OCI-M2 (cell line): Measurements from ENCODE around the gene TRABD2A.

ENCODE experiments used
- DNase-seq: peaks from one replicate; lab custom pipeline; 2025; ENCODE audit not compliant: unreplicated experiment; lab: John Stamatoyannopoulos, UW

Gene TRABD2A

DNA sequence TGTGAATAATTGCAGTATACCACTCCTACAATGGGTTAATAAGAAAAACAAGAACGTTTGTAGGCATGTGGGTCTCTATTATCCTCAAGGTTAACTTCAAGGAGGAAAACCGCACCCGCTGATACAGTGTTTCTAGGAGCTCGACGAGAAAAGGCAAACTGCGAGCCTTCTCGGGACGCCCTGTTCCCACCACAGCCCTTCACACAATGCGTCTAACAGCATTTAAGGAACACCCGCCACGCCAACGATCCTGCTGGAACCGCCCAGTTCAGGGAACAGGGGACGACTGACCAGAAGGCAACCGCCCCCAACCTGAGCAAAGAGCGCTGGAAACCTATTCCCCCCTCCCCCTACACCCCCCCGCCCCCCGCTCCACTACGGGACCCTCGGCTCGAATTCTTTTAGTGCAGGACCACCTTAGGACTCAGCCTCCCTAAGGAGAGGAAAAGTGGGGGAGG is 23.9 kb upstream of the TRABD2A start:
- DNase-seq = no peak

DNA sequence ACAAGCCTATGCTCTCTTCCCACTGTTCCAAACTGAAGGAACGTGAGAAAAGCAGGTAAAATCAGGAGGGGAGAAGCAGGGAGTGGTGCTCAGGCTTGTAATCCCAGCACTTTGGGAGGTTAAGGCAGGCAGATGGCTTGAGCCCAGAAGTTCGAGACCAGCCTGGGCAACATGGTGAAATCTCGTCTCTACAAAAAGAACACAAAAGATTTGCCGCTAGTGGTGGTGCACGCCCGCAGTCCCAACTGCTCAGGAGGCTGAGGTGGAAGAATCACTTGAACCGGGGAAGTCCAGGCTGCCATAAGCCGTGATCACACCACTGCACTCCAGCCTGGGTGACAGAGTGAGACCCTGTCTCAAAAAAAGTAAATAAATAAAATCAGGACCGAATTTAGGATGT is 23.3 kb upstream of the TRABD2A start:
- DNase-seq = no peak

DNA sequence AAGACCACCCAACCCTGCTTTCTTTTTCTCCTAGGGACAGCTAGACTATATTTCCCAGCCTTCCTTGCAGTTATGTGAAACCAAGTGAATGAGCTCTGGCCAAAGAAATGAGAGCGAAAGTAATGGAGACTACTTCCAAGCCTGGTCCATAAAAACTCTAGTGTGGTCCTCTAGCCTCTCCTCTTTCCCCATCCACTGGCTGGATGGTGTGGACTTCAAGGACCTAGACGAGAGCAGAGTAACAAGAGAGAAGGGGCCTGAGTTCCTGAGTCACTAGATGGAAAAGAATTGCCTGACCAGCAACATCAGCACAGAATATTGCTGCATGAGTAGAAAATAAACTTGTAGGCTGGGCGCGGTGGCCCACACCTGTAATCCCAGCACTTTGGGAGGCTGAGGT is 21.6 kb upstream of the TRABD2A start:
- DNase-seq = no peak

DNA sequence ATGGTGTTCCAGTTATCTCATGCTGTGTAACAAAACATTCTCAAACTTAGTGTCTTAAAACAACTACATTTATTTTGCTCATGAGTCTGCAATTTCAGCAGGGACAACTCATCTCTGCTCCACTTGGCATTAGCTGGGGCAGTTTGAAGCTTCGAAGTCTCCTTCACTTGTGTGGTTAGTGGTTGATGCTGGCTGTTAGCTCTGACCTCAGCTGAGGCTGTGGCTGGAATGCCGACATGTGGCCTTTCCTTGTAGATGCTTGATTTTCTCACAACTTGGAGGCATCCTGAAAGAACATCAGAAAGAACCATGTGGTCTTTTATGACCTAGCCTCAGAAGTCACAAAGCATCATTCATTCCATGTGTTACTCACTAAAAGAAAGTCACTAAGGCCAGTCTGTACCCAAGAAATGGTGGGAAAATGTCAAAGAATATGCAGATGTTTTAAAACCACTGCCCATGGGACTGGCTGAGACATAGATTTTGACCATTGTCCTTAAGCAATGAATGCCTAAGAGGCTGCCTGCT is 20.8 kb upstream of the TRABD2A start:
- no peak for DNase-seq

DNA sequence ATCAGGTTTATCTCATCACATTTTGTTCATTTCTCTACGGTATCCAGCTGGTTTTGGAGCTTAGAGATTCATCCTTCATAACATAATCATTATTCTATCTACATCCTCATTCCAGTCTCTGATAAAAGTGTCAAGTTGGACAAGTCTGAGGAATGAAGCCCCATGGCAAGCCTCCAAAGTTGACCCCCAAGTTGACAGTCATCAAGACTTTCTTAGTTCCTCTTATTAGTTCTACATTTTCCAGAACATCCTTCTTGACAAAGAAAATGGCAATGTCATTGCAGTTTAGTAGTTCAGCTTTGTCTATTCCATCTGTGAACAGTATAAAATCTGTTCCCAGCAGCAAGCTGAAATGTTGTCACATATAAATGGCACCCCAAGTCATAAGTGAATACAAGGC is 20.1 kb upstream of the TRABD2A start:
- DNase-seq = no peak

DNA sequence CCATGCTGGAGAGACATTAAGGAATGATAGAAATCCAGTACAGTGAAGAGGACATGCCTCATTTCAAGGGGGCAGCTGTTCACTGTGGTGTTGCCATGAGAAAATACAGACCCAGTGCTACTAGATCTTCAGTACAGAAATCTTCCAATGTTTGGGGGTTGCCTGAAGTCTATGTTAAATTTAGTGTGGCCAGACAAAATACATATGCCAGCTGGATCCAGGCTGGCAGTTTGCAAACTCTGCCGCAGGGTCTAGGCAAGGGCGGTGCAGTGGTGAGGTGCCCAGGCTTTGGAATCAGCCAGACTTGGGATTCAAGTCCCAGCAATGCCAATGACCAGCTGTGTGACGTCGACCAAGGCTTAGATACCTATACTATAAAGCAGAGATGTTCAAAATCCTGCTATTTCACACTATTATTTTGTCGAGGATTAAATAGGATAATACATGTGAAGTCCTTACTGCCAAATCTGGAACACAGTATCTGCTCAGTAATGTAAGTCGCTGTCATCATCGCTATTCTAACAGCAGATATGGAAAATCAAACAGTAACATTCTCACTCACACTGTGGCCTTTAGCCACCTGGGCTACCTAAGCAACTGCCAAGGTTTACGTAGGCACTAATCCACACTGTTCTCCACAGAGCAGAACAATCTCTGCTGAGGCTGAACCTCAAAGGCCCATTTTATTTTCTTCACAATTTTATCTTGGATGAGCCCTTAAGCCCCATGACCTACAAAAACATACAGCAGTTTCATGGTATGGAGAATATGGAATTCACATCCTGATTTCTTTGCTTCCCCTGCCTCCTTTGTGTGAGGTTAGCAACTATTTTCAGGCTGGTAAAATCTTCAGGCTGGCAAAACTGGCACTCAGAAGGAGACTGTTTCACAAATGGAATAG is 18.7 kb upstream of the TRABD2A start:
- DNase-seq = no peak

DNA sequence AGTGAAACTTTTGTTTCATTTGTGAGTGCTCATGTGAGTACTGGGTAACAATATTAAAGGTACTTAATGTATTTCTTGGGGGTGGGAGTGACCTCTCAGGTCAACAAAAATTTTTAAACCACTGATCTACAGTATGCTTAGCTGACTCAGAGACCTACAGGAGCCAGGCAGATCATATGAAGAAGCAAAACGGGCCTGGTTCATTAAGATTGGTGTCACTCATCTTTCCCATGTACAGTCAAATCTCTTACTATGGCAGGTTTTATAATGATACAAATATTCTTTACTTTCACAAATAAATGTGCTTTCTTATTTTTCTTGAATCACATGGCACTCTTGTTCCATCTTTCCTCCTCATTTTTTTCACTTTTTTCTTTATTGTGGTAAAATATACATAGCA is 16.9 kb upstream of the TRABD2A start:
- no peak for DNase-seq

DNA sequence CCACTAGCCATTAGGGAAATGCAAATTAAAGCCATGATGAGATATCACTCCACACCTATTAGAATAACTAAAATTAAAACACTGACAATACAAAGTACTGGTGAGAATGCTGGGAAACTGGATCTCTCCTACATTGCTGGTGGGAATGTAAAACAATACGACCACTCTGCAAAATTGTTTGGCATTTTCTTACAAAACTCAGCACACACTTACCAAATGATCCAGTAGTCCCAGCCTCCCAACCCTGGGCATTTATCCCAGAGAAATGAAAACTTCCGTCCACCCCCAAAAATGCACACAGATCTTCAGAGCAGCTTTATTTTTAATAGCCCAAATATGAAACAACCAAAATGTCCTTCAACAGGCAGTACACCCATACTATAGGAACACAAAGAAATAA is 15.7 kb upstream of the TRABD2A start:
- no peak for DNase-seq

DNA sequence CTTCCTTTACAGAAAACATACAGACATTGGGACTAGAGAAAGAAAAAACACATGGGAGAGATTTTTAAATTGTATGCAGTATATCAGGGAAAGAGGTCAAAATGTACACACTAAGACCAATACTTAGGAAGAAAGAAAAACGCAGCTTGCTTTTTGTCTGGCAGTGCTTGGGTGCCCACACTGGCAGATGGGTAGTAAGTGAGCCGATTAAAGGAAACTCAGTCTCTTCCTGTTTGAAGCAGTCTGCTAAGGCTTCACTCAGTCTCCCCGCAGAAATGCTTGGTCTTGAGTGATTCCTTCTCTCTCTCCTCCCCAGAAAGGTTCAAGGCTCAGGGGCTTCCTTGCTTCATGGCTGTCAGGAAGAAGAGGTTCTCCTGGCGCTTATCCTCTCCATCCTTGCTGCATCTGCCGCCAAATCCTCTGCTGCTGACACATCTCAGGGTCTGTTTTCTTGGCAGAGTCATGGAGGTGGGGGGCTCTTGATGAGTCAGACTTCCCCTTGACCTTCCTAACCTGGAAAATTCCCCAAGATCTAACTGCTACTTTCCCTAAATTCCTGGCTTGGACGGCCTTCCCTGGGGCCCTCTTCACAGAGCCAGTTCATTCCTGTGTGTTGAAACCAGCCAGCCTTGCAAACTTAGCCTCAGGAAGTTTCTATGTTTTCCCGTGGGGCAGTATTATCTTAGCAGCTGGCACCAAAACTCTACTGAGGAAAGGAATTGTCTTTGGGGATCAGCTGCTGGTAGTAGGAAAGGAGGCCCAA is 14.1 kb upstream of the TRABD2A start:
- no peak for DNase-seq

DNA sequence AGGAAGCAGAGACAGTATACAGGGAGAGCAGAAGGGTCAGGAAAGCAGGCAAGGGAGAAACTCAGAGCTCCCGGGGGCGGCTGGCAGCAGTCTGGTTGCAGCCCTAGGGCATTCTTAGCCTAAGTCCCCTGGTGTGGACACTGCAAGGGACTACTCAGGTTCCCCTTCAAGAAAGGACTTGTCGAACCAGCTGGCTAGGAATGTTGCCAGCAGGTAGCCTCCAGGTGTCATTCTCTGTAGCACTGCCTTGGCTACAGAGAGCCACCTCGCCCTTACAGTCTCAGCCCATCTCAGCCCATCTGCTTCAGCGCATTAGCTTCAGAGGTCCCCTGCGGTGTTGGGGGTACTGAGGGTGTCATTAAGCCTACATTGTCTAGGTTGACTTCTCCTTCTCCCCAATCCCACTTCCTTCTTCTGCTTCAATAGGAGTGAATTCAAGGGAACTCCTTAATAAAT is 13.3 kb upstream of the TRABD2A start:
- DNase-seq = no peak

DNA sequence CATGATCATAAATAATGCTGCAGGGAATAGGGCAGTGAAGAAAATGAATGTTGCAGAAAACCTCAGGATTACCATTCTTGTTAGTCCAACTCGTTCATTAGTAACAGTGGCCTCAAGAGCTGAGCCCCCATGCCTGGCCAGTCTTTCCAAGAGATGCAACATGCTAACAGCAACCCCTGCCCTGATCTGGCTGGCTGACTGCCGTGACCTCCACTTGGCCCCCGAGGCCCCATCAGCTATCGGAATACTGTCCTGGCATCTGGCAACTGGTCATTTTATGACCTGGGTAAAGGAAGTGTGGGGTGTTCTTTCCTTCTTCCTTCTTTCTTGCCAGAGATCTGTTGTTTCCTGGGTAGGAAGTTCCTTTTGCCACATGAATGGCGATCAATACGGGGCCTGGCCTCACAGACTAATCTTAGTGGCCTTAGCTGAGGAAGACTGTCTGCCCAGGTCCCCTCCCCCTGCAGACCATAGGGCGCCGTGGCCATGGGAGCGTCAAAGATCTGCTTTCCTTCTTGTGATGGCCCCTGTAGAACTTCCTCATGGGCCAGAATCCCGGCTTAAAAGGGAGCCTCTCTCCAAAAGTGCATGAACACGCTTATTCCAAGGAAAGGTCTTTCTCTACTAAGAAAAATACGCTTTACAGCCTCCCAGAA is 10.6 kb upstream of the TRABD2A start:
- no peak for DNase-seq

DNA sequence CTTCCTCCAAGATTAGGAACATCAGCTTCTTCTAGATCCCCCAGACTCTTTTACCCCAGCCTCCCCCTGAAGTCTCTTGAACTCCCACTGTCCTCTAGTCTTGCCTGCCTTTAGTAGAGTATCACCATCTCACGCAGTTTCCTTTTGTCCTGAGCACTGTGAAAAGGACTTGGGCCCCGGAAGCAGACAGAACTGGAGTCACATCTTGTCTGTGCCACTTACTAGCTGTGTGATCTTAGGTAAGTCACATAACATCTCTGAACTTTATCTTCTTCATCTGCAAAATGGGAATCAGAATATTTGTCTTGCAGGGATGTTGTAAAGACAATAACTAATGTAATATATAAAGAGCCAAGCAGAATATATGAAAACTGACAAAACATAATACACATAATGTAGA is 8.4 kb upstream of the TRABD2A start:
- DNase-seq = no peak

DNA sequence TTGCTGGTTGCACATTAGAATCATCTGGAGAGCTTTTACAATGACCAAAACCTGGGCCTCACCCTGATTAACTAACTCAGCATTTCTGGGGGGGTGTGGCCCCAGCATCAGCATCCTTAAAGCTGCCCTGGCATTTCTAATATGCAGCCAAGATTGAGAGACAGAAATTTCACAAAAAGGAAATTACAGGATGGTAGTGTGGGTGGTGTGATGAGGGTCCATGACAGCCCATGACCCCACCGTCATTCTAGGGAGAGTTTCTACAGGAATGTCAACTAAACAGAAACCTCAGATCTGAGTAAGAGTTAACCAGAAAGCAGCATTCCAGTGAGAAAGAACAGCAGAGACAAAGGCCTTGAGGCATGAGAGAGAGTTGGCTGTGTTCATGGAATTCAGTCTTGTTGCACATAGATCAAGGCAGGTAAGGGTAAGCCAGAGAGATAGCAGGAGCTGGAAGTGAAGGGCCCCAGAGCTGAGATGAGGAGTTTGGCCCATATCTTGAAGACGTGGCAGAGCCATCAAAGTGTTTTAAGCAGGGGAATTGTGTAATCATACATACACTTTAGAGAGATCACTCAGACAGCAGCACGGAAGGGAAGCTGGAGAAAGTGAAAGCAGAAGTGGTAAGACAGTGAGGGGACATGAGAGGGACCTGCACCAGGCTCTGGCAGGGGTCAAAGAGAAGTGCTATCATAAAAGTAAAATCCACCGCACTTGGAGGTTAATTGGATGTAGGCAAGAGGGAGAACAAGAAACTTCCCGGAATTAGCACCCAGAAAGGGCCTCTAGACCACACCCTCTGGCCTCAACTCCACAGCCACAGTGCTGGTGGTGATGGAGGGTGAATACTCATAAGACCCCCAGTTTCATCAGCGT is 7.8 kb upstream of the TRABD2A start:
- DNase-seq = no peak

DNA sequence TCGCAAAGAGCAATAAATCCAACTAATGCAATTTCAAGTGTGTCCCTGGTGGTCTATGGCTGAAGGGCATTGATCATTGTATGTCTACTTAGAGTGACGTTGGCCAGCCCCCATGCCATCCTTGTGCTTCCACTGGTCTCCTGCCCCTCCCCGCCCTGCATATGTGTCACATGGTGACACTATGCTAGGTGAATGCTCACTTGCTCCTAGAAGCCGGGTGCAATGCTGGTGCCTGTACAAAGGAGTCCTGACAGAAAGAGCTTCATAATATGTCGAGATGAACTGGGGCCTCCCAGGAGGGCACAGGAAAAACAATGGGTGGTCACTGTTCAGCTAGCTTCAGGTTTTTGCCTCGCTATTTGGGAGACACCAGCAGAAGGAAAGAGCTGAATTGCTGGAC is 5.9 kb upstream of the TRABD2A start:
- DNase-seq = no peak

DNA sequence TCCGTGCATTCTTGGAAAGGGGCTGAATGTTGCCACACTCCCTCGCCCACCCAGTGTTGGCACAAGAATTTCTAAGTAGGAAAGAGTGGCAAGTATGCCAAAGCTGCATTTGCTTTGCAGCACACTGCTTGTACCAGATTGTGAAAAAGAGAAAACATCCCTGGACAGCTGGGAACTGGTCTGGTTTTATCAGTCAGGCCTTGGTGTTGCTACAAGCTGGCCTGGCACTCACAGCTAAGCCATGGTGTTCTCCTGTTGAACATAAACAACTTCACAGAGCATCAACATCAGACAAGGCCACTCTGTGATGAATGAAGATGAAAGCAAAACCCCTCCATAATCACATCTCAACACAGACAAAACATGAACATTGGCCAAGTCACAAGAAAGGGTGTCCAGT is 4.2 kb upstream of the TRABD2A start:
- DNase-seq = no peak

DNA sequence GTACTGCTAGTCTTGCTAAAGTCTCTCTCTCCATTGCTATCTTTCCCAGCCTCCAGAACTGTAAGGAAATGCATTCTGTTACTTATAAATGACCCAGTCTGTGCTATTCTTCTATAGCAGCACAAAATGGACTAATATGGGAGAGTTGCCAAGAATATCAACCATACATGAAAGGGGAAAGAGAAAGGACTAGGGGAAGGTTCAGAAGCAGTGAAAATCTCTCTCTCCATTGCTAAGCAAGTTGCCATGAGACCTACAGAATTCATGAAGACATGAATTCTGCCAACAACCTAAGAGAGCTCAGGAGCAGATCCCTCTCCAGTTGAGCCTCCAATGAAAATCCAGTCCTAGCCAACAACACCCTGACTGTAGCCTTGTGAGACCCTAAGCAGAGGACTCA is 3.6 kb upstream of the TRABD2A start:
- DNase-seq = no peak

DNA sequence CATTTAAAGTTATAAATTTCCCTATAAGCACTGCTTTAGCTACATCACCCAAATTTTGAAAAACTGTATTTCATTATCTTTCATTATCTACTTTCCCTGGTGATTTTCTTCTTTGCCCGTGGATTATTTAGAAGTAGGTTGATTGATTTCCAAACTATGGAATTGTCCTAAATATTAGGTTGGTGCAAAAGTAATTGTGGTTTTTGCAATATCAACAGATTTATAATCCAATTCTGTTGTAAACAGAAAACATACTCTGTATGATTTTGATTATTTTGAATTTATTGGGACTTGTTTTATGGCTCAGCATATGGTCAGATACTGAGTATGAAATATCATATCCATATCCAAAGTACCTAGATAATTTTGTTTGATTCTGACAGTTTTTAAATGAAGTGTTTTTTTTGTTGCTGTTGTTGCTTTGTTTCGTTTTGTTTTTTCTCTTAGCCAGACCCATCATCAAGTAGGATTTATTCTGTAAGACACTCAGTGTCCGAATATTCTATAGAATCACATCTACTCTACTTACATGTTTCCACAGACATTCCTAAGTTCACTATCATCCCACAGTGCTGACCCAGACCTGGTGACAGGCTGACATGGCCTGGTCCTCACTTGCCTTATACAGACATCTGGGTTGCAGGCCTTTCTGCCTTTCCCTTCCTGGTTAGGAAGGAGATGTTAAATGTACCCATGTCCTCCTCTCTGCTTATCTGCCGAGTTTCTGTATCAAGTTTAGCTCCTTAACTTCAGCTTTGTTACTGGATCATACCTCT is 2.1 kb upstream of the TRABD2A start:
- DNase-seq = no peak

DNA sequence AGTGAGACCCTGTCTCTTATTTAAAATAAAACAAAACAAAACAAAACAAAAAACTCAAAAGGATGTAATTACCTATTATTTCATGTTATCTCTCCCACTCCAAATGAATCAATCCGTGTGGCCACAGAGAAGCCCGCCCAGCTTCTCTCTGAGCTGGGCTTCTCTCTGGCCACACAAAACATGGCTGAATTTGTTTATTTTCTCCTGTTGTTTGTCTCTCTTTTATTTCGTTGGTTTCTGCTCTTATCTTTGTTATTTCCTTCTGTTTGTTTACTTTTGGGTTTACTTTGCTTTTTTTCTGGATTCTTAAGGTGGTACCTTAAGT is 1.5 kb upstream of the TRABD2A start:
- DNase-seq = no peak

DNA sequence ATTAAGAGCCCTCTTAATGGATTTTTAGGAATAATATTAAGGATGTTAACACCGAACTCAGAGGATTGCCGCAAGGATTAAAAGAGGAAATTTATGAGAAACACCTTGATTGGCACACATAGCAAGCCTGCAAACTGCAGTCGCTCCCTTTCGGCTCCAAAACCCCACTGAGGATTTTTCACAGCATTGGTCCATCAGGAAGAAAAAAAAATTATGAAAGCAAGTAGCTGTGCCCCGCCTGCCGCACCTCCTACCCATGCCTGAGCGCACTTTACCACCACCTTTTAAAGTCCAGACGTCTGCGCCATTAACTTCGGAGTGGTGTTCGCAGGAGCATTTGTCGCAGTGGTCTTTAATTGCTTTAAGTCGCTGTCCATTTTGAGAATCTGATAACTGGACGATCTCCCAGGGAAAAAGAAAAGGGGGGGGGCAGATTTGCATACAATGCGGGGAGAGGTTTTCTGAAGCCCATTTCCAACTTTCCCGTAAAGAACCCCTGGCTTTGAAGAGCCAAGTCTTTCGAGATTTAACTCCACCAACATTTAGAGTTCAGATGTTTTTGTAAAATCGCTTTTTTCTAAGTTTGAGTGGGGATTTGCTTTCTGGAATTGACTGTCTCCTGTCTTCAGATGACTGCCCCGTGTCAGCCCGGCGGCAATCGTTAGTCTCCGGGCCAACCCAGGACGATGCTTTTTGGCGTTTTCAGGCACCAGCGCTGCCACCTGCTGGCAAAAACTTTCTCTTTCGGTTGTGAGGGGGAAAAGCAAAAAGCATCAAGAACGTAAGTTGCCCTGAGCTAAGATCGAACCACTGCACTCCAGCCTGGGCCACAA is 913 bp upstream of the TRABD2A start:
- no peak for DNase-seq
